Measurements from ENCODE around the gene ITPR1.

- TF ChIP-seq CTCF (IDR thresholded peaks at IDR 0.05; ENCODE audit: poor library complexity, severe bottlenecking): no peak
- no peak for TF ChIP-seq EP300 (conservative IDR thresholded peaks at IDR 0.05; ENCODE audit: poor library complexity, severe bottlenecking)
- no peak for TF ChIP-seq TAF1 (IDR thresholded peaks at IDR 0.05; ENCODE audit: low read depth)
These were observed 12.8 kb downstream of the ITPR1 start for GRCh38 chr3:4505688-4506558.

Measured in neural cell (in vitro differentiated cells).